CD14-positive monocyte (primary cell): ENCODE measurements around the gene ENDOG. TPM values are rescaled to one million over a fixed set of nuclear protein-coding genes. Genes with fewer than 3 reads are reported as not detected.
A peak's percentile ranks its signal among the peaks of the same experiment; 100 is the strongest.

Source experiments
- DNase-seq, 3 donors: peaks; one replicate each; pipeline ENCODE4 v3.0.0-alpha.2; 2011 to 2022
- H2AFZ ChIP-seq: 2 replicates; pipeline ENCODE4 v1.6.0; 2012; ENCODE audit warnings: mild to moderate bottlenecking, low read depth, low read length, inconsistent platforms; ENCODE audit not compliant: insufficient read depth, poor library complexity, severe bottlenecking
- H3K27ac ChIP-seq, 2 donors: 1 replicate in 1 of 2; 2 replicates in 1 of 2; pipeline ENCODE4 v1.5.1; 2012 to 2013; ENCODE audit warnings: low read length in 2 of 2, control low read depth in 1 of 2, inconsistent platforms in 1 of 2, low read depth in 1 of 2, mild to moderate bottlenecking in 1 of 2
- H3K27me3 ChIP-seq, 2 donors: one replicate each; pipeline versions ENCODE4 v1.6.0 to v1.6.1; 2011 to 2013; ENCODE audit warnings: low read length in 2 of 2; ENCODE audit not compliant: control insufficient read depth in 2 of 2, insufficient read depth in 2 of 2
- H3K36me3 ChIP-seq, 2 donors: replicated peaks in 1 of 2; 1 replicate in 1 of 2; 2 replicates in 1 of 2; pipeline versions ENCODE4 v1.5.1 to v1.6.1; 2012 to 2013; ENCODE audit warnings: low read length in 2 of 2, control low read depth in 1 of 2, inconsistent platforms in 1 of 2, mild to moderate bottlenecking in 1 of 2; ENCODE audit not compliant: insufficient read depth in 2 of 2, control insufficient read depth in 1 of 2
- H3K4me1 ChIP-seq, 2 donors: 1 replicate in 1 of 2; 2 replicates in 1 of 2; pipeline versions ENCODE4 v1.5.1 to v1.6.1; 2012 to 2013; ENCODE audit warnings: low read length in 2 of 2, control low read depth in 1 of 2, inconsistent platforms in 1 of 2, mild to moderate bottlenecking in 1 of 2, moderate library complexity in 1 of 2; ENCODE audit not compliant: insufficient read depth in 2 of 2, control insufficient read depth in 1 of 2
- H3K4me2 ChIP-seq: replicated peaks from 2 replicates; pipeline ENCODE3; 2012; ENCODE audit warnings: low read length, moderate library complexity, mild to moderate bottlenecking; ENCODE audit not compliant: poor library complexity, severe bottlenecking; ENCODE audit errors: extremely low read depth
- H3K4me3 ChIP-seq, 3 experiments: fragments of 200-600 bp in 1 of 3; sonication (generic) in 1 of 3; replicated peaks in 1 of 3; 1 replicate in 2 of 3; 2 replicates in 1 of 3; pipeline ENCODE4 v1.5.1; 2011 to 2013; ENCODE audit warnings: low read length in 3 of 3, mild to moderate bottlenecking in 3 of 3, control low read depth in 2 of 3, low read depth in 2 of 3, inconsistent platforms in 1 of 3, moderate library complexity in 1 of 3
- H3K79me2 ChIP-seq: 2 replicates; pipeline ENCODE4 v1.6.0; 2012; ENCODE audit warnings: mild to moderate bottlenecking, control low read depth, inconsistent platforms, low read length, moderate library complexity; ENCODE audit not compliant: insufficient read depth
- H3K9ac ChIP-seq: 2 replicates; pipeline ENCODE4 v1.6.0; 2017; ENCODE audit warnings: low read length, mild to moderate bottlenecking; ENCODE audit not compliant: insufficient read depth, poor library complexity, severe bottlenecking
- H3K9me3 ChIP-seq, 2 donors: replicated peaks in 1 of 2; 1 replicate in 1 of 2; 2 replicates in 1 of 2; pipeline versions ENCODE4 v1.5.1 to v1.6.1; 2012 to 2013; ENCODE audit warnings: low read length in 2 of 2, control low read depth in 1 of 2; ENCODE audit not compliant: control insufficient read depth in 1 of 2, insufficient read depth in 1 of 2
- H4K20me1 ChIP-seq: 2 replicates; pipeline ENCODE4 v1.6.0; 2012; ENCODE audit warnings: mild to moderate bottlenecking, low read length, control low read depth, moderate library complexity; ENCODE audit not compliant: insufficient read depth
- H3K27ac Mint-ChIP-seq, 7 donors: one replicate each; pipeline ENCODE4 v1.8.0; 2020; ENCODE audit warnings: mild to moderate bottlenecking in 7 of 7, mixed read lengths in 7 of 7, moderate library complexity in 6 of 7, inconsistent platforms in 2 of 7
- H3K27me3 Mint-ChIP-seq, 3 donors: one replicate each; pipeline ENCODE4 v1.8.0; 2021 to 2022; ENCODE audit warnings: low read depth in 3 of 3, mild to moderate bottlenecking in 3 of 3, mixed read lengths in 3 of 3, moderate library complexity in 3 of 3, inconsistent platforms in 1 of 3
- H3K36me3 Mint-ChIP-seq, 2 donors: one replicate each; pipeline ENCODE4 v1.8.0; 2020; ENCODE audit warnings: mixed read lengths in 2 of 2, inconsistent platforms in 1 of 2, mild to moderate bottlenecking in 1 of 2
- H3K4me1 Mint-ChIP-seq: one replicate; pipeline ENCODE4 v1.8.0; 2020; ENCODE audit warnings: mild to moderate bottlenecking, mixed read lengths
- H3K4me3 Mint-ChIP-seq, 2 donors: one replicate each; pipeline ENCODE4 v1.8.0; 2020; ENCODE audit warnings: mild to moderate bottlenecking in 2 of 2, mixed read lengths in 2 of 2, moderate library complexity in 1 of 2
- H3K9me3 Mint-ChIP-seq, 7 donors: one replicate each; pipeline ENCODE4 v1.8.0; 2020 to 2022; ENCODE audit warnings: mixed read lengths in 7 of 7, mild to moderate bottlenecking in 6 of 7, moderate library complexity in 6 of 7, inconsistent platforms in 2 of 7
- WGBS: methylation state at CpG from one replicate; pipeline ENCODE4 v1.1.5; 2013; ENCODE audit warnings: missing lambda C conversion rate; ENCODE audit not compliant: insufficient coverage; 5-methylcytosine and 5-hydroxymethylcytosine counted together
- intact Hi-C, 2 donors: fragments of 100-400 bp; cut with micrococcal nuclease; formaldehyde crosslinking; loops; one replicate each; pipeline versions ENCODE4 v1.15.0 to v1.15.1; 2023
- polyA plus RNA-seq, 3 donors: library from polyadenylated mRNA; depleted of rRNA in 1 of 3; unstranded in 2 of 3; stranded (reverse) in 1 of 3; fragments of 300-500 nt in 2 of 3; fragments of >200 nt in 1 of 3; fragmentation: Illumina TruSeq in 2 of 3; gene quantifications; 1 replicate in 2 of 3; 2 replicates in 1 of 3; pipeline ENCODE4 v1.2.3, GENCODE V29; 2012 to 2021
- TF ChIP-seq, protein P1 (sequence below): fragments of 200-600 bp; IDR thresholded peaks from one replicate; pipeline ENCODE4 v1.8.0; 2022; ENCODE audit warnings: antibody characterized with exemption, mild to moderate bottlenecking

Gene ENDOG
- polyA plus RNA-seq, 3 donors: 7.2 to 24.6 (median 13.0) TPM

DNA sequence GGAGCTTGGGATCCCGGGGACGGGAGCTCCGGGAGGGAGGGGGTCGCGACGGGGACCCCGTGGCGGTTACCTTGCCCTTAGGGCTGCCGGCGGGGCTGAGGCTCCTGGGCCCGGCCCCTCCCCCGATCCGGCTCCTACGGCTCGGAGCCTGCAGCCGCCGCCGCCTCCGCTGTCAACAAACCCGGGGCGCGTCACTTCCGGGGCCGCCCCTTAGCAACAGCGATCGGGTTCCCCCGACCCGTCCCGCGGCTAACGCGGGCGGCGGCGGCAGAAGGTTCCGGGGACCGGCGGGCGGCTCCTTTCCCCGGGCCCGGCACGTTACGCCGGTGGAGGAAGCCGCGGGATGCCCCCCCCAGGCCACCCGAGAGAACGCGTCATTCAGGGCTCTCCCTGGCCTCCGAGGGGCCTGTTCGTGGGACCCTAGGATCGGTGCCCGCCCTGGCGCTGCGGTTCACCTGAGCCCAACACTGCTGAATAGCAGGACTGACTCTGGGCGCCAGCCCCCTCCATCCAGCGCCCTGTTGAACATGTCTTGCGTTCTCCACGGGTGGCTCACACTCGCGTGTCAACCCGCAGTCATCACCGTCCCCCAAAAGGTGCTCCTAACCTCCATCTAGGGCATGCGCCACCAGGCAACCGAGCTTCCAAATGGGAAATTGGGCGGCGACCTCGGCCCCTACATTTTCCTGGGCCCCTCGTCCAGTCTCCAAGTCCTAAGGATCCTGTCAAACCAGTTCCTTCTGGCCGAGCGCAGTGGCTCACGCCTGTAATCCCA, 46.4 kb upstream of the ENDOG start, which contains the start of gene ZER1:
Gene ZER1, minus strand, starts transcription at position 183 of the 775 bp plus-strand sequence. CDS start 16,362 bp downstream, outside the sequence.
- intact Hi-C loops: loop anchor here (1.0 to 5.0 kb wide), 3 partner anchors 15 to 110 kb away; partner anchors contain the start of genes TBC1D13 (in 2 of the 2), KYAT1 (in 1 of the 2) and LRRC8A (in 1 of the 2)

DNA sequence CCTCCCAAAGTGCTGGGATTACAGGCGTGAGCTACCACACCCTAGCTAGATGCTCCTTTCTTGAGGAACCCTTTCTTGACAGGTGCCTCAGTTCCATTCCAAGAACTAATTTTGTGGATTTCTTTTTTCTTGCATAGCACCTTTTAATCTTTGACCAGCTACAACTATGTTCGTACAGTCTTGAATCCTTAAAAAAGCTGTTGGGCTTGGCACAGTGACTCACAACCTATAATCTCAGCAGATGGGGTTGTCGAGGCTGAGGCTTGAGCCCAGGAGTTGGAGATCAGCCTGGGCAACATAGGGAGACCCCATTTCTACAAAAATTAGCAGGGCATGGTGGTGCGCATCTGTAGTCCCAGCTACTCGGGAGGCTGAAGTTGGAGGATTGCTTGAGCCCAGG, 45.3 kb upstream of the ENDOG start:
- WGBS: 98% methylated on average over 5 of the region's 5 CpGs
- Histone ChIP-seq H3K9me3 (peaks cover 8 to 13% of the 10 kb centered on the region in 2 donors), H3K4me2 (no peak overlapping the region), H3K9ac (no peak overlapping the region), H3K27ac (no peak overlapping the region), H3K36me3 (peaks cover 0 to under 1% of the 10 kb centered on the region in 2 donors), H2AFZ (no peak overlapping the region), H3K4me1 (peaks cover 8 to 25% of the 10 kb centered on the region in 2 donors), H3K27me3 (no peaks in the 10 kb centered on the region), H3K79me2 (peaks cover 30% of the 10 kb centered on the region), H3K4me3 (no peak overlapping the region), H4K20me1 (no peaks in the 10 kb centered on the region)
- Mint-ChIP-seq H3K4me3 (no peak overlapping the region), H3K36me3 (peaks cover under 1 to 8% of the 10 kb centered on the region in 2 donors), H3K4me1 (peaks cover 26% of the 10 kb centered on the region), H3K9me3 (peaks cover 3 to 23% (median 15%) of the 10 kb centered on the region in 7 donors), H3K27ac (peak overlapping the region in 3 of 7 donors; percentile 9 to 95 (median 74)), H3K27me3 (peaks cover 3 to 4% (median 3%) of the 10 kb centered on the region in 3 donors)
- intact Hi-C loops: loop anchor here (2.0 to 5.0 kb wide), 2 partner anchors 14 to 109 kb away; partner anchors contain the start of genes KYAT1 (in 1 of the 2), LRRC8A (in 1 of the 2) and TBC1D13 (in 1 of the 2)
- DNase-seq: no peak
- TF ChIP-seq, protein P1, sequence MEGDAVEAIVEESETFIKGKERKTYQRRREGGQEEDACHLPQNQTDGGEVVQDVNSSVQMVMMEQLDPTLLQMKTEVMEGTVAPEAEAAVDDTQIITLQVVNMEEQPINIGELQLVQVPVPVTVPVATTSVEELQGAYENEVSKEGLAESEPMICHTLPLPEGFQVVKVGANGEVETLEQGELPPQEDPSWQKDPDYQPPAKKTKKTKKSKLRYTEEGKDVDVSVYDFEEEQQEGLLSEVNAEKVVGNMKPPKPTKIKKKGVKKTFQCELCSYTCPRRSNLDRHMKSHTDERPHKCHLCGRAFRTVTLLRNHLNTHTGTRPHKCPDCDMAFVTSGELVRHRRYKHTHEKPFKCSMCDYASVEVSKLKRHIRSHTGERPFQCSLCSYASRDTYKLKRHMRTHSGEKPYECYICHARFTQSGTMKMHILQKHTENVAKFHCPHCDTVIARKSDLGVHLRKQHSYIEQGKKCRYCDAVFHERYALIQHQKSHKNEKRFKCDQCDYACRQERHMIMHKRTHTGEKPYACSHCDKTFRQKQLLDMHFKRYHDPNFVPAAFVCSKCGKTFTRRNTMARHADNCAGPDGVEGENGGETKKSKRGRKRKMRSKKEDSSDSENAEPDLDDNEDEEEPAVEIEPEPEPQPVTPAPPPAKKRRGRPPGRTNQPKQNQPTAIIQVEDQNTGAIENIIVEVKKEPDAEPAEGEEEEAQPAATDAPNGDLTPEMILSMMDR: no peak

More for the DNA sequence above, 46.4 kb upstream of the ENDOG start, which contains the start of gene ZER1:
- under 1% methylated on average over 72 of the region's 72 CpGs for WGBS
- peaks cover 8 to 25% of the 10 kb centered on the region in 2 donors for H3K4me1 ChIP-seq
- Mint-ChIP-seq H3K27ac (peak within 1 kb of the TSS; percentile 91 to 96 (median 95)), H3K9me3 (peaks cover 3 to 21% (median 15%) of the 10 kb centered on the region in 7 donors), H3K4me3 (peak within 1 kb of the TSS; percentile 98), H3K4me1 (peaks cover 26% of the 10 kb centered on the region), H3K36me3 (peaks cover 6 to 13% of the 10 kb centered on the region in 2 donors), H3K27me3 (peaks cover 3 to 4% (median 3%) of the 10 kb centered on the region in 3 donors)
- H3K4me3 ChIP-seq: peak within 1 kb of the TSS; percentile 70 to 97 (median 90)
- peaks cover 30% of the 10 kb centered on the region for H3K79me2 ChIP-seq
- peaks cover 2 to 7% of the 10 kb centered on the region in 2 donors for H3K36me3 ChIP-seq
- H3K9ac ChIP-seq: peak within 1 kb of the TSS; percentile 94
- H2AFZ ChIP-seq: peak within 1 kb of the TSS; percentile 98
- H4K20me1 ChIP-seq: no peaks in the 10 kb centered on the region
- peak within 1 kb of the TSS; percentile 94 for H3K4me2 ChIP-seq
- peak within 1 kb of the TSS; percentile 85 to 93 for H3K27ac ChIP-seq
- H3K9me3 ChIP-seq: peaks cover 8 to 13% of the 10 kb centered on the region in 2 donors
- TF ChIP-seq, protein P1: no peak
- no peaks in the 10 kb centered on the region for H3K27me3 ChIP-seq
- DNase-seq: peak; percentile 87 to 92 (median 89)
